MM.1S (cell line): Measurements from ENCODE around the gene TCERG1L.

Source experiments
- DNase-seq: peaks from one replicate; pipeline ENCODE4 v3.0.0-alpha.2; 2015
- H2AFZ ChIP-seq: fragments of 300-600 bp; sonication (generic); 2 replicates; pipeline ENCODE4 v1.6.0; 2016; ENCODE audit warnings: antibody characterized with exemption, low read length
- H3F3A ChIP-seq: fragments of 300-600 bp; sonication (generic); 2 replicates; pipeline ENCODE4 v1.6.1; 2016; ENCODE audit warnings: mild to moderate bottlenecking, antibody characterized with exemption, low read length, moderate library complexity, mixed read lengths; ENCODE audit not compliant: insufficient read depth
- H3K27ac ChIP-seq: fragments of 300-600 bp; sonication (generic); 2 replicates; pipeline ENCODE4 v1.5.1; 2016; ENCODE audit warnings: mild to moderate bottlenecking, low read length
- H3K27me3 ChIP-seq: fragments of 300-600 bp; sonication (generic); replicated peaks from 2 replicates; pipeline ENCODE4 v1.6.0; 2016; ENCODE audit warnings: low read length; ENCODE audit not compliant: insufficient read depth
- H3K36me3 ChIP-seq: fragments of 300-600 bp; sonication (generic); replicated peaks from 2 replicates; pipeline ENCODE4 v1.6.1; 2016; ENCODE audit warnings: mild to moderate bottlenecking, low read length, mixed read lengths; ENCODE audit not compliant: insufficient read depth
- H3K4me1 ChIP-seq: fragments of 300-600 bp; sonication (generic); 2 replicates; pipeline ENCODE4 v1.6.1; 2016; ENCODE audit warnings: low read length, mixed read lengths
- H3K4me2 ChIP-seq: fragments of 300-600 bp; sonication (generic); 2 replicates; pipeline ENCODE4 v1.6.0; 2016; ENCODE audit warnings: low read depth, low read length
- H3K4me3 ChIP-seq: fragments of 300-600 bp; sonication (generic); 2 replicates; pipeline ENCODE4 v1.5.1; 2016; ENCODE audit warnings: low read length, mixed read lengths
- H3K79me2 ChIP-seq: fragments of 300-600 bp; sonication (generic); 2 replicates; pipeline ENCODE4 v1.6.1; 2016; ENCODE audit warnings: mixed run types, low read length, mixed read lengths
- H3K9ac ChIP-seq: fragments of 300-600 bp; sonication (generic); 2 replicates; pipeline ENCODE4 v1.6.1; 2016; ENCODE audit warnings: low read length, mixed read lengths
- H3K9me2 ChIP-seq: fragments of 300-600 bp; sonication (generic); replicated peaks from 2 replicates; pipeline ENCODE4 v1.6.1; 2016; ENCODE audit warnings: mild to moderate bottlenecking, low read length, mixed read lengths; ENCODE audit not compliant: insufficient read depth
- H3K9me3 ChIP-seq: fragments of 300-600 bp; sonication (generic); replicated peaks from 2 replicates; pipeline ENCODE4 v1.6.1; 2016; ENCODE audit warnings: mild to moderate bottlenecking, low read length, mixed read lengths; ENCODE audit not compliant: insufficient read depth
- H4K20me1 ChIP-seq: fragments of 300-600 bp; sonication (generic); 2 replicates; pipeline ENCODE4 v1.6.1; 2016; ENCODE audit warnings: mild to moderate bottlenecking, low read length, moderate library complexity, mixed read lengths; ENCODE audit not compliant: insufficient read depth
- CTCF ChIP-seq: fragments of 300-600 bp; sonication (generic); IDR thresholded peaks from 2 replicates; pipeline ENCODE4 v1.5.1; 2016; ENCODE audit warnings: antibody characterized with exemption, low read length, mixed read lengths
- EZH2 ChIP-seq: fragments of 300-600 bp; sonication (generic); optimal IDR thresholded peaks from 2 replicates; pipeline ENCODE3; 2017; ENCODE audit warnings: low read depth, mild to moderate bottlenecking, antibody characterized with exemption, low read length, mixed read lengths
- EZH2phosphoT487 ChIP-seq: fragments of 300-600 bp; sonication (generic); IDR thresholded peaks from 2 replicates; pipeline ENCODE4 v1.6.1; 2018; ENCODE audit warnings: antibody characterized with exemption, low read length

Gene TCERG1L

GRCh38 chr10:131213741-131214505 lies 97.6 kb downstream of the TCERG1L start:
- no peaks in the 10 kb centered on the region for H3K9me3 ChIP-seq
- no peaks in the 10 kb centered on the region for H3K9me2 ChIP-seq
- no peaks in the 10 kb centered on the region for H3K36me3 ChIP-seq
- DNase-seq: no peak
- TF ChIP-seq EZH2: no peak
- TF ChIP-seq EZH2phosphoT487: no peak
- no peak overlapping the region for H3K4me3 ChIP-seq
- no peaks in the 10 kb centered on the region for H4K20me1 ChIP-seq
- no peak overlapping the region for H2AFZ ChIP-seq
- no peak overlapping the region for H3K27ac ChIP-seq
- no peak overlapping the region for H3K9ac ChIP-seq
- no peak overlapping the region for H3K4me2 ChIP-seq
- no peaks in the 10 kb centered on the region for H3K27me3 ChIP-seq
- H3F3A ChIP-seq: no peaks in the 10 kb centered on the region
- H3K4me1 ChIP-seq: no peaks in the 10 kb centered on the region
- no peaks in the 10 kb centered on the region for H3K79me2 ChIP-seq

GRCh38 chr10:131212763-131213325 lies 98.7 kb downstream of the TCERG1L start:
- DNase-seq: no peak
- Histone ChIP-seq H3K9me3 (no peaks in the 10 kb centered on the region), H3K9me2 (no peaks in the 10 kb centered on the region), H3F3A (no peaks in the 10 kb centered on the region), H3K4me1 (no peaks in the 10 kb centered on the region), H3K36me3 (no peaks in the 10 kb centered on the region), H3K4me3 (no peak overlapping the region), H3K79me2 (no peaks in the 10 kb centered on the region), H3K4me2 (no peak overlapping the region), H3K9ac (no peak overlapping the region), H2AFZ (no peak overlapping the region), H3K27ac (no peak overlapping the region), H4K20me1 (no peaks in the 10 kb centered on the region), H3K27me3 (no peaks in the 10 kb centered on the region)
- no peak for TF ChIP-seq EZH2phosphoT487
- no peak for TF ChIP-seq EZH2
- no peak for TF ChIP-seq CTCF

- Histone ChIP-seq H3K27ac (no peak overlapping the region), H3K4me1 (no peaks in the 10 kb centered on the region), H3K9me2 (no peaks in the 10 kb centered on the region), H3K4me3 (no peak overlapping the region), H3K9ac (no peak overlapping the region), H3K9me3 (no peaks in the 10 kb centered on the region), H4K20me1 (no peaks in the 10 kb centered on the region), H3K36me3 (no peaks in the 10 kb centered on the region), H3K79me2 (no peaks in the 10 kb centered on the region), H2AFZ (no peak overlapping the region), H3F3A (no peaks in the 10 kb centered on the region), H3K4me2 (no peak overlapping the region), H3K27me3 (no peaks in the 10 kb centered on the region)
- DNase-seq: no peak
- no peak for TF ChIP-seq EZH2
- no peak for TF ChIP-seq CTCF
- no peak for TF ChIP-seq EZH2phosphoT487
Measured at GRCh38 chr10:131211965-131212619, 99.4 kb downstream of the TCERG1L start.
